Mesendoderm (in vitro differentiated cells): ENCODE data around the gene VPS4A.

ENCODE experiments used
- DNase-seq: peaks from one replicate; pipeline ENCODE4 v3.0.0; 2013
- H2AK5ac ChIP-seq: 2 replicates; pipeline ENCODE4 v1.6.1; 2013; ENCODE audit warnings: low read length, inconsistent platforms
- H2BK120ac ChIP-seq: 2 replicates; pipeline ENCODE4 v1.6.1; 2013; ENCODE audit warnings: low read depth, mild to moderate bottlenecking, low read length, moderate library complexity, mixed read lengths
- H2BK15ac ChIP-seq: replicated peaks from 2 replicates; pipeline ENCODE4 v1.6.1; 2013; ENCODE audit warnings: low read depth, mild to moderate bottlenecking, moderate library complexity
- H2BK5ac ChIP-seq: 2 replicates; pipeline ENCODE4 v1.6.1; 2013; ENCODE audit warnings: low read length, inconsistent platforms
- H3K18ac ChIP-seq: 2 replicates; pipeline ENCODE4 v1.6.1; 2013; ENCODE audit warnings: mild to moderate bottlenecking, low read length, mixed read lengths
- H3K23ac ChIP-seq: one replicate; pipeline ENCODE4 v1.6.1; 2013; ENCODE audit warnings: low read length
- H3K27ac ChIP-seq: 2 replicates; pipeline ENCODE4 v1.5.1; 2013; ENCODE audit warnings: low read depth, mild to moderate bottlenecking, inconsistent platforms, low read length, moderate library complexity
- H3K27me3 ChIP-seq: 2 replicates; pipeline ENCODE4 v1.6.1; 2013; ENCODE audit warnings: low read length, control low read depth, mild to moderate bottlenecking, inconsistent platforms; ENCODE audit not compliant: insufficient read depth, poor library complexity
- H3K36me3 ChIP-seq: 2 replicates; pipeline ENCODE4 v1.6.1; 2013; ENCODE audit warnings: low read length, inconsistent platforms; ENCODE audit not compliant: control insufficient read depth, insufficient read depth
- H3K4ac ChIP-seq: one replicate; pipeline ENCODE4 v1.6.1; 2013; ENCODE audit warnings: low read depth, mild to moderate bottlenecking, low read length, moderate library complexity
- H3K4me1 ChIP-seq: 2 replicates; pipeline ENCODE4 v1.6.1; 2013; ENCODE audit warnings: low read depth, low read length, inconsistent platforms; ENCODE audit not compliant: control insufficient read depth
- H3K4me2 ChIP-seq: 2 replicates; pipeline ENCODE4 v1.6.1; 2013; ENCODE audit warnings: low read length
- H3K4me3 ChIP-seq: 2 replicates; pipeline ENCODE4 v1.5.1; 2013; ENCODE audit warnings: mild to moderate bottlenecking, low read length
- H3K56ac ChIP-seq: one replicate; pipeline ENCODE4 v1.6.1; 2013; ENCODE audit warnings: low read length
- H3K79me1 ChIP-seq: 2 replicates; pipeline ENCODE4 v1.6.1; 2013; ENCODE audit warnings: low read length, inconsistent platforms
- H3K79me2 ChIP-seq: 2 replicates; pipeline ENCODE4 v1.6.1; 2013; ENCODE audit warnings: mild to moderate bottlenecking, low read length; ENCODE audit not compliant: control insufficient read depth, insufficient read depth
- H3K9ac ChIP-seq: 2 replicates; pipeline ENCODE4 v1.6.1; 2013; ENCODE audit warnings: low read length, inconsistent platforms
- H4K5ac ChIP-seq: one replicate; pipeline ENCODE4 v1.6.1; 2013; ENCODE audit warnings: low read length
- H4K8ac ChIP-seq: one replicate; pipeline ENCODE4 v1.6.1; 2013; ENCODE audit warnings: low read depth, mild to moderate bottlenecking, control low read depth, low read length, moderate library complexity
- WGBS: extraction: QIAGEN DNeasy Blood & Tissue Kit; methylation state at CpG from one replicate; pipeline ENCODE4 v1.1.7; 2013; ENCODE audit warnings: low lambda C conversion rate, missing lambda C conversion rate; ENCODE audit not compliant: insufficient coverage; ENCODE audit errors: extremely low coverage; 5-methylcytosine and 5-hydroxymethylcytosine counted together

Gene VPS4A

DNA sequence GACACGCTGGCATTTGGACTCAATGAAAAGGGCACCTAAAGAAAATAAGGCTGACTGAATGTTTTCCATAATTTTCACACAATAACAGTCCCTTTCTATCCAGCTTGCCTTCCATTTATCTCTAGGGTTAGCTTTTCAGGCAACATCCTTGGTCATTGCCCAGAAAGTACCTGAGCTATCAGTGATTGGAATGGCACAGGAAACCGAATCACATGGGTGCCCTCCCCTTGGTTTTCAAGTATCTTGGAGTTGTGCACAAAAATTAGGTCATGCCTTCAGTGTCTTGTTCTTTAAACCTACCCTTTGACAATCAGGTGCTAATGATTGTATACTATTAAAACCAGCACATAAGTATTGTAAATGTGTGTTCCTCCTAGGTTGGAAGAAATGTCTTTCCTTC lies 3.3 kb upstream of the VPS4A start:
- H2BK15ac ChIP-seq = no peak overlapping the region
- H4K5ac ChIP-seq = no peak overlapping the region
- no peak overlapping the region for H2BK5ac ChIP-seq
- no peaks in the 10 kb centered on the region for H3K27me3 ChIP-seq
- no peak overlapping the region for H3K4ac ChIP-seq
- no peak overlapping the region for H4K8ac ChIP-seq
- WGBS = no CpG with 5 or more reads among the region's 2 CpGs
- peaks cover 2% of the 10 kb centered on the region for H3K36me3 ChIP-seq
- H3K79me1 ChIP-seq = peaks cover 4% of the 10 kb centered on the region
- H2BK120ac ChIP-seq = no peak overlapping the region
- no peak overlapping the region for H3K56ac ChIP-seq
- H3K27ac ChIP-seq = no peak overlapping the region
- no peaks in the 10 kb centered on the region for H3K4me1 ChIP-seq
- DNase-seq = no peak
- no peak overlapping the region for H2AK5ac ChIP-seq
- H3K23ac ChIP-seq = no peak overlapping the region
- H3K18ac ChIP-seq = no peak overlapping the region
- H3K4me2 ChIP-seq = no peak overlapping the region
- H3K4me3 ChIP-seq = no peak overlapping the region
- peaks cover 5% of the 10 kb centered on the region for H3K79me2 ChIP-seq
- H3K9ac ChIP-seq = no peak overlapping the region

GRCh38 chr16:69309316-69309715 lies 1.8 kb upstream of the VPS4A start:
- H3K36me3 ChIP-seq = no peaks in the 10 kb centered on the region
- no peak overlapping the region for H2BK15ac ChIP-seq
- no peak overlapping the region for H2BK5ac ChIP-seq
- H3K18ac ChIP-seq = no peak overlapping the region
- no peak overlapping the region for H3K4me3 ChIP-seq
- DNase-seq = no peak
- H3K79me2 ChIP-seq = peaks cover 7% of the 10 kb centered on the region
- H2AK5ac ChIP-seq = no peak overlapping the region
- no CpG with 5 or more reads among the region's 12 CpGs for WGBS
- no peak overlapping the region for H3K4me2 ChIP-seq
- no peak overlapping the region for H3K27ac ChIP-seq
- peaks cover 5% of the 10 kb centered on the region for H3K79me1 ChIP-seq
- no peak overlapping the region for H3K23ac ChIP-seq
- H3K4me1 ChIP-seq = no peaks in the 10 kb centered on the region
- no peak overlapping the region for H3K4ac ChIP-seq
- H3K9ac ChIP-seq = no peak overlapping the region
- no peak overlapping the region for H4K8ac ChIP-seq
- no peak overlapping the region for H3K56ac ChIP-seq
- H2BK120ac ChIP-seq = no peak overlapping the region
- no peaks in the 10 kb centered on the region for H3K27me3 ChIP-seq
- no peak overlapping the region for H4K5ac ChIP-seq

DNA sequence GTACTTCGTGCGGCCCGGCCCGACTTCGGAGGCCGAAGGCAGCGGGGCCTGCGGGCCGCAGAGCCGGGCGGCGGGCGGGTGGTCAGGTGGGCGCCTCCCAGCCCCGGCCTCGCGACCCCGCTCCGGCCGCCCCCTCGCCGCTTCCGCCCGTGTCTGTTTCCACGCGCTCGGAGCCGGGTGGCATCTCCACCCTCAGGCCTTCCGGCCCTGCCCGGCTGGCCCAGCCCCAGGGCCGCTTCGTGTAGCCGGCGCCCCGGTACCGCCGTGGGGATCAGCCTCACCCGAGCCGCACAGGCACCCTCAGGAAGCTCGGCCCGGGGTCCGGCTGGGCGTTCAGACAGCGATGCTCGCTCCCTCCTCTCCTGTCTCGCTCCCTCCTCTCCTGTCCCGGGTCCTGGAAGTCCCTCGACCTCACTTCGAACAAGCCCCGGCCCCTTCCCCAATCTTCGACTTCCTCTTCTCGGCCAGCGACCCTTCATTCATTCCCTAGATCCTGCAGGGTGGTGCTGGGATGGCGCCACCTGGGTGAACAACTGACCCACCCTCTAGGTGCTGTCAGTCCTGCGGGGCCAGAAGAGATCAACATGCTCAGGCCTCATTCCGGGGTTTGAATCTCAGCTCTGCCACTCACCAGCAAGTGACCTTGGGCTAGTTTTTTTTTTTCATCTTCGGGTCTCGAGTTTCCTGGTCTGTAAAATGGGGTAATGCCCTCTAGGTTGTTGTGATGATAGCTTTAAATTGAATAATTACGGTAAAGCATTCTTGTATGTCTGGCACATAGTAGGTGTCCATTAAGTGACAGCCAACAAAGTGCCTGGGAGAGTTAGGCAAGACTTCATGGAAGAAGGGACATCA lies 610 bp downstream of the VPS4A start:
- H3K4me3 ChIP-seq = peak overlapping the region; percentile 77
- peak overlapping the region; percentile 76 for H3K27ac ChIP-seq
- no CpG with 5 or more reads among the region's 59 CpGs for WGBS
- peaks cover 9% of the 10 kb centered on the region for H3K36me3 ChIP-seq
- H3K9ac ChIP-seq = peak overlapping the region; percentile 93
- peak overlapping the region; percentile 27 for H3K4me2 ChIP-seq
- H4K8ac ChIP-seq = no peak overlapping the region
- H4K5ac ChIP-seq = no peak overlapping the region
- H3K4ac ChIP-seq = peak overlapping the region; percentile 42
- no peak overlapping the region for H2BK15ac ChIP-seq
- DNase-seq = peak; percentile 74
- peaks cover 7% of the 10 kb centered on the region for H3K79me2 ChIP-seq
- H3K79me1 ChIP-seq = peaks cover 10% of the 10 kb centered on the region
- H2AK5ac ChIP-seq = no peak overlapping the region
- H2BK120ac ChIP-seq = no peak overlapping the region
- no peak overlapping the region for H2BK5ac ChIP-seq
- peak overlapping the region; percentile 48 for H3K23ac ChIP-seq
- no peaks in the 10 kb centered on the region for H3K4me1 ChIP-seq
- H3K18ac ChIP-seq = peak overlapping the region; percentile 86
- H3K27me3 ChIP-seq = no peaks in the 10 kb centered on the region
- H3K56ac ChIP-seq = peak overlapping the region; percentile 92

DNA sequence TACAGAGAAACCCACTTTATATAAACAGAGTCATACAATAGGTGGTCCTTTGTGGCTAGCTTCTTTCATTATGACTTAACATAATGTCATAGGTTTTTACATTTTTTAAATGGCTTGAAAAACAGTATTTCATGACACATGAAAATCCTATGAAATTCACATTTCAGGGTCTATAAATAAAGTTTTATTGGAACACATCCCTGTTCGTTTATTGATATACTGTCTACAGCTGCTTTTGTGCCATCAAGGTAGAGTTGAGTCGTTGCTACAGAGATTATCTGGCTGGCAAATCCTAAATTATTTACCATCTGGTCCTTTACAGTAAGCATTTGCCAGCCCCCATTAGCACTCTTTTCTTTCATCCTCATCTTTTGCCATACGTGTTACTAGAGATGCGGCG lies 2.3 kb downstream of the VPS4A start:
- H4K8ac ChIP-seq = no peak overlapping the region
- H3K36me3 ChIP-seq = peaks cover 13% of the 10 kb centered on the region

GRCh38 chr16:69314534-69314933 lies 3.4 kb downstream of the VPS4A start:
- Histone ChIP-seq H3K23ac (no peak overlapping the region), H3K4me1 (no peaks in the 10 kb centered on the region), H2BK15ac (no peak overlapping the region), H3K18ac (no peak overlapping the region), H3K79me2 (peaks cover 7% of the 10 kb centered on the region), H3K27ac (no peak overlapping the region), H3K4ac (no peak overlapping the region), H3K4me2 (no peak overlapping the region), H2BK5ac (no peak overlapping the region), H2BK120ac (no peak overlapping the region), H4K8ac (no peak overlapping the region), H3K79me1 (peaks cover 10% of the 10 kb centered on the region), H3K36me3 (peaks cover 16% of the 10 kb centered on the region), H3K4me3 (no peak overlapping the region), H2AK5ac (no peak overlapping the region), H4K5ac (no peak overlapping the region), H3K56ac (no peak overlapping the region), H3K9ac (no peak overlapping the region), H3K27me3 (no peaks in the 10 kb centered on the region)
- no peak for DNase-seq
- WGBS = no CpG with 5 or more reads among the region's 11 CpGs

More for the DNA sequence above, 2.3 kb downstream of the VPS4A start:
- H3K18ac ChIP-seq = no peak overlapping the region
- no peak overlapping the region for H3K9ac ChIP-seq
- no peak overlapping the region for H3K27ac ChIP-seq
- H3K27me3 ChIP-seq = no peaks in the 10 kb centered on the region
- H3K4me3 ChIP-seq = no peak overlapping the region
- peaks cover 10% of the 10 kb centered on the region for H3K79me1 ChIP-seq
- H3K56ac ChIP-seq = no peak overlapping the region
- H2BK15ac ChIP-seq = no peak overlapping the region
- H3K4me1 ChIP-seq = no peaks in the 10 kb centered on the region
- no peak overlapping the region for H3K4ac ChIP-seq
- no peak overlapping the region for H3K4me2 ChIP-seq
- no peak overlapping the region for H4K5ac ChIP-seq
- H2BK120ac ChIP-seq = no peak overlapping the region
- H3K23ac ChIP-seq = no peak overlapping the region
- H2BK5ac ChIP-seq = no peak overlapping the region
- WGBS = no CpG with 5 or more reads among the region's 5 CpGs
- H2AK5ac ChIP-seq = no peak overlapping the region
- H3K79me2 ChIP-seq = peaks cover 7% of the 10 kb centered on the region
- no peak for DNase-seq
